Measurements from ENCODE around the gene PTP4A2.

Gene PTP4A2

DNA sequence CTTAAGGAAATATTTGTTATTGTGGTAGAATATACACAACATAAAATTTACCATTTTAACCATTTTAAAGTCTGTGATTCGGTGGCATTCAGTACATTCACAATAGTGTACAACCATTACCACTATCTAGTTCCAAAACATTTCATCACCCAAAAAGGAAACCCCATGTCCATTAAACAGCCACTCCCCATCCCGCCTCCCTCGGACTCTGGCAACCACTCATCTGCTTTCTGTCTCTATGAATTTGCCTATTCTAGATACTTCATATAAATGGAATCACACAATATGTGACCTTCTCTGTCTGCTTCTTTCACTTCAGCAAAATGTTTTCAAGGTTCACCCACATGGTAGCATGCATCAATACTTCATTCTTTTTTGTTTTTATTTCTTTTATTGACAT lies 51.3 kb downstream of the PTP4A2 start:
- no peak for DNase-seq (ENCODE audit: low read depth)

DNA sequence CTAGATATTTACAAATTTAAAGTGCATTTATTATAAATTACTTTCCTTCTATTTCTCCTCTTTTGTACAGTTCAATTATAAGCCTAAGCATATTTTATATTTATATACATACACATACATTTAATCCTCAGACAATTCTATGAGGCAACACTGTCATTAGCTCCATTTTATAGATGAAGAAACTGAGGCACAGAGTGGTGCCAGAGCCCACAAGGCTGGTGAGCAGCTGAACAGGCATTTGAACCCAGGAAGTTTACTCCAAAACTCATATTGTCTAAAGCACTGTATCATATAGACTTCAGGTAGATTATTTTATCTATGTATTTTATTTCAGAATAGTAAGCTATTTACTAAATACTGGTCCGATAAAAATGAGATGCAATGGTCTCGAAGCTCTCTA lies 52.3 kb downstream of the PTP4A2 start:
- no peak for DNase-seq (ENCODE audit: low read depth)

- no peak for DNase-seq (ENCODE audit: low read depth)
Observed at GRCh38 chr1:31883357-31883942, 54.7 kb downstream of the PTP4A2 start.

- no peak for DNase-seq (ENCODE audit: low read depth)
Observed at GRCh38 chr1:31881688-31882000, 56.5 kb downstream of the PTP4A2 start.

DNA sequence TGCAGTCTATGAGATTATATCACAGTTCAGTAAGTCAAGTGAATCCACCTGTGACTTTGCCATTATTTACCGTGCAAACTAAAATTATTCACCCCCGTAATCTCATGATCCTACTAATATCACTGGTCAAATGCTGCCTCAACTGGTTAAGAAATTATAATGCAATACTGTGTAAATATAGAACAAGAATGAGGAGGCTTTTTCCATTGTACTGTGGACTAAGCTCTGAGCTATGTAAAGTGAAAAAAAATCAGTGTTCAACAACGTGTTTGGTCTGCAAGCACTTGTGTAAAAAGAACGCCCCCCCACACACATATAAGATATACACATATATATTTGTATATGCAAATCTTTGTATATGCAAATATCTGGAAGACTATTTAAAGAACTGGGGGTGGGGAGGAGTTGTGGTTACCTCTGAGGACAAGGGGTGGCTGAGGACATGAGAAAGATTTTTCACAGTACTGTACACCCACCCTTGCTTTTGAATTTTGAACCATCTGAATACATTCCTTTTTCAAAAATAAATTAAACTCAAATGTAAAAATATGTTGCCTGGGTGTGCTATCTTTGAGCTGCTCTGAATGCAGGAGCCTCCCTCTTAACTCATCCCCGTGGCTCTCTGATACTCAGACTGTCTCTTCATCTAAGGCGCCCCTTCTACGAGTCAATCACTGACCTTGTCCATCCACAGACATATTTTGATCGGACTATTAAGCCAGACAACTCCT lies 57.0 kb downstream of the PTP4A2 start:
- no peak for DNase-seq (ENCODE audit: low read depth)

- no peak for DNase-seq (ENCODE audit: low read depth)
Observed at GRCh38 chr1:31879981-31880608, 58.1 kb downstream of the PTP4A2 start.

- DNase-seq (ENCODE audit: low read depth), result no peak
Observed at GRCh38 chr1:31878058-31878457, 60.1 kb downstream of the PTP4A2 start.

GRCh38 chr1:31877544-31877943 lies 60.6 kb downstream of the PTP4A2 start:
- no peak for DNase-seq (ENCODE audit: low read depth)

GRCh38 chr1:31875636-31876236 lies 62.4 kb downstream of the PTP4A2 start:
- DNase-seq (ENCODE audit: low read depth), result no peak

GRCh38 chr1:31874942-31875341 lies 63.2 kb downstream of the PTP4A2 start:
- no peak for DNase-seq (ENCODE audit: low read depth)

- DNase-seq (ENCODE audit: low read depth), result no peak
Observed at GRCh38 chr1:31872658-31873636, 65.2 kb downstream of the PTP4A2 start.

- no peak for DNase-seq (ENCODE audit: low read depth)
Observed at GRCh38 chr1:31871703-31872102, 66.5 kb downstream of the PTP4A2 start.

DNA sequence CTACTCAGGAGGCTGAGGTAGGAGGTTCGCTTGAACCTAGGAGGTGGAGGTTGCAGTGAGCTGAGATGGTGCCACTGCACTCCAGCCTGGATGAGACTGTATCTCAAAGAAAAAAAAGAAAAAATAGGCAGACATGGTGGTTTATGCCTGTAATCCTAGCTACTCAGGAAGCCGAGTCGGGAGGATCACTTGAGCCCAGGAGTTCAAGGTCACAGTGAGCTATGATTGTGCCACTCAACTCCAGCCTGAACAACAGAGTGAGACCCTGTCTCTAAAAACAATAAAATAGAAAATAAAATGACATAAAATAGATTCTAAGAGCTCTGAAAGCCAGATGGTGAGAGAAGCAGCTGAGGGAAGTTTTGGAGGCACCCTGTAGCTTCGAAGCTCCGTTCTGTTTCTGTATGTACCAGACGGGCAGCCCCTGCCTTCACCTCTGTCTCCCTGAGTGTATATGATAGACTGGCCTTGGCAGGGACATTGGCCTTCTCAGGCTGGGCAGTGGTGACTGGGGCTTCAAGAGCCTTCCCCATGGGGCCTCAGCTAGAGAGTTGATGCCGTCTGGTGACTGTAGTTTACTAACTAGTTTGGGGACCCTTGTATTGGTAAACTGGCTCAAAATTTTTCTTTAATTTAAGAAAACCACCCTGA lies 68.0 kb downstream of the PTP4A2 start:
- no peak for DNase-seq (ENCODE audit: low read depth)

- DNase-seq (ENCODE audit: low read depth), result no peak
Observed at GRCh38 chr1:31869449-31869848, 68.7 kb downstream of the PTP4A2 start.

GRCh38 chr1:31868862-31869261 lies 69.3 kb downstream of the PTP4A2 start:
- no peak for DNase-seq (ENCODE audit: low read depth)

- no peak for DNase-seq (ENCODE audit: low read depth)
Observed at GRCh38 chr1:31867546-31867945, 70.6 kb downstream of the PTP4A2 start.

- no peak for DNase-seq (ENCODE audit: low read depth)
Observed at GRCh38 chr1:31866450-31867032, 71.6 kb downstream of the PTP4A2 start.

- no peak for DNase-seq (ENCODE audit: low read depth)
Observed at GRCh38 chr1:31865728-31866449, 72.3 kb downstream of the PTP4A2 start.

GRCh38 chr1:31862071-31862470 lies 76.1 kb downstream of the PTP4A2 start:
- no peak for DNase-seq (ENCODE audit: low read depth)

- DNase-seq (ENCODE audit: low read depth), result no peak
Observed at GRCh38 chr1:31861346-31861745, 76.8 kb downstream of the PTP4A2 start.

Measured in T follicular helper cell (primary cell).